K562 (cell line): Measurements from ENCODE around the gene PLK1. TPM values are rescaled to one million over a fixed set of nuclear protein-coding genes. Genes with fewer than 3 reads are reported as not detected.
"Not testable (repeated sequence)": the region's sequence is repeated elsewhere in the genome, so short reads cannot be mapped to it uniquely, and the experiment has no call there.

ENCODE experiments used
- ATAC-seq: fragments of 200-7000 bp; cut with Tn5 transposase; 3 replicates; pipeline ENCODE4 v1.9.1; 2020; ENCODE audit warnings: moderate library complexity
- BruUV-seq: library from RNA; stranded (reverse); fragments of 400-500 nt; replicated peaks from 2 replicates; lab custom pipeline; 2021; lab: Mats Ljungman, UMichigan
- CTCF ChIA-PET: fragments of 300-600 bp; formaldehyde crosslinking; extraction: SDS; loops from one replicate; lab custom pipeline; 2021; ENCODE audit warnings: low intra/inter-chr PET ratio; lab: Yijun Ruan, JAX
- POLR2A ChIA-PET: fragments of 300-600, 350-650 bp; sonication (Branson Sonifier 250); formaldehyde crosslinking; extraction: SDS; loops from one replicate; lab custom pipeline; 2021; ENCODE audit warnings: antibody characterized with exemption, inconsistent platforms; lab: Yijun Ruan, JAX
- DNase-seq, 4 experiments: peaks; one replicate each; pipeline versions ENCODE4 v3.0.0 to v3.0.0-alpha.2; 2011 to 2018; ENCODE audit warnings: low spot score in 3 of 4, mixed read lengths in 3 of 4; ENCODE audit errors: extremely low read depth in 1 of 4
- FAIRE-seq: peaks from 2 replicates; lab custom pipeline; 2011; peaks lifted over from hg19 to GRCh38; lab: Jason Lieb, UNC
- H2AFZ ChIP-seq: 2 replicates; pipeline ENCODE4 v1.6.0; 2011; ENCODE audit warnings: low read depth, low read length, control low read depth, inconsistent platforms
- H3K27ac ChIP-seq: fragments of 200-600 bp; 3 replicates; pipeline ENCODE4 v1.8.0; 2011; ENCODE audit warnings: low read depth, mild to moderate bottlenecking, control low read depth, inconsistent platforms, low read length, moderate library complexity, mixed read lengths; ENCODE audit errors: extremely low read depth
- H3K27me3 ChIP-seq, 2 experiments: fragments of 300-600 bp in 1 of 2; 2 replicates in 1 of 2; 3 replicates in 1 of 2; pipeline versions ENCODE4 v1.6.0 to v1.8.0; 2011; ENCODE audit warnings: inconsistent platforms in 2 of 2, low read length in 2 of 2, mild to moderate bottlenecking in 1 of 2, mixed read lengths in 1 of 2, moderate library complexity in 1 of 2; ENCODE audit not compliant: control insufficient read depth in 2 of 2, insufficient read depth in 2 of 2
- H3K36me3 ChIP-seq: fragments of 300-600 bp; 3 replicates; pipeline ENCODE4 v1.8.0; 2011; ENCODE audit warnings: mild to moderate bottlenecking, low read length, inconsistent platforms; ENCODE audit not compliant: control insufficient read depth, insufficient read depth
- H3K4me1 ChIP-seq, 2 experiments: fragments of 200-600 bp in 1 of 2; replicated peaks in 1 of 2; 2 replicates in 1 of 2; 3 replicates in 1 of 2; pipeline versions ENCODE4 v1.5.1 to v1.8.0; 2011; ENCODE audit warnings: inconsistent platforms in 2 of 2, low read length in 2 of 2, mild to moderate bottlenecking in 1 of 2, mixed read lengths in 1 of 2, moderate library complexity in 1 of 2; ENCODE audit not compliant: control insufficient read depth in 2 of 2, insufficient read depth in 2 of 2
- H3K4me2 ChIP-seq: 2 replicates; pipeline ENCODE4 v1.6.1; 2011; ENCODE audit warnings: low read length, control low read depth, inconsistent platforms, mixed read lengths; ENCODE audit not compliant: insufficient read depth
- H3K4me3 ChIP-seq: fragments of 200-600 bp; sonication (generic), shearing (Covaris generic); 2 replicates; pipeline ENCODE4 v1.5.1; 2016; ENCODE audit warnings: control low read depth, inconsistent platforms
- H3K79me2 ChIP-seq: fragments of 200-600 bp; 3 replicates; pipeline ENCODE4 v1.8.0; 2011; ENCODE audit warnings: low read length, inconsistent platforms; ENCODE audit not compliant: control insufficient read depth, insufficient read depth
- H3K9ac ChIP-seq, 2 experiments: 2 replicates each; pipeline versions ENCODE4 v1.6.0 to v1.6.1; 2011; ENCODE audit warnings: low read depth in 2 of 2, low read length in 2 of 2, control low read depth in 1 of 2, inconsistent platforms in 1 of 2, mild to moderate bottlenecking in 1 of 2, mixed read lengths in 1 of 2; ENCODE audit not compliant: insufficient read depth in 1 of 2
- H3K9me1 ChIP-seq: one replicate; pipeline ENCODE4 v1.6.0; 2011; ENCODE audit warnings: inconsistent platforms, mild to moderate bottlenecking, low read length, moderate library complexity; ENCODE audit not compliant: control insufficient read depth, insufficient read depth
- H3K9me3 ChIP-seq: replicated peaks from 2 replicates; pipeline ENCODE4 v1.5.1; 2011; ENCODE audit warnings: low read depth, low read length, inconsistent platforms; ENCODE audit not compliant: control insufficient read depth, insufficient read depth
- H4K20me1 ChIP-seq: replicated peaks from 2 replicates; pipeline ENCODE4 v1.6.1; 2011; ENCODE audit warnings: low read length, inconsistent platforms, mixed read lengths; ENCODE audit not compliant: control insufficient read depth, insufficient read depth
- DACH1 ChIP-seq: fragments of 450-650 bp; IDR thresholded peaks from 2 replicates; pipeline ENCODE4 v1.6.1; 2018; ENCODE audit not compliant: partially characterized antibody
- DDX20 ChIP-seq: fragments of 450-650 bp; IDR thresholded peaks from 2 replicates; pipeline ENCODE4 v1.6.1; 2016; ENCODE audit warnings: missing genetic modification characterization, low read depth, mild to moderate bottlenecking, missing compliant biosample characterization, moderate library complexity
- FOS ChIP-seq: IDR thresholded peaks from 3 replicates; pipeline ENCODE4 v1.6.1; 2011; ENCODE audit not compliant: insufficient read length; ENCODE audit errors: extremely low read depth
- HEY1 ChIP-seq: fragments of 250-450 bp; sonication (Bioruptor Pico); IDR thresholded peaks from 2 replicates; pipeline ENCODE4 v1.5.0; 2020; ENCODE audit warnings: mild to moderate bottlenecking, moderate library complexity, borderline replicate concordance
- JUNB ChIP-seq: fragments of 450-650 bp; formaldehyde crosslinking; conservative IDR thresholded peaks from 2 replicates; pipeline ENCODE4 v1.4.0; 2020; ENCODE audit warnings: mild to moderate bottlenecking
- MAFF ChIP-seq: IDR thresholded peaks from 2 replicates; pipeline ENCODE4 v1.6.1; 2012; ENCODE audit warnings: low read length, improper control_type of control experiment
- MED1 ChIP-seq: sonication (generic); formaldehyde crosslinking; IDR thresholded peaks from 2 replicates; pipeline ENCODE4 v1.8.1; 2023; ENCODE audit warnings: missing genetic modification reagents, borderline replicate concordance
- NELFE ChIP-seq: IDR thresholded peaks from 2 replicates; pipeline ENCODE4 v1.6.1; 2011; ENCODE audit warnings: mild to moderate bottlenecking; ENCODE audit not compliant: insufficient read depth, insufficient read length
- PCBP1 ChIP-seq: fragments of 200-400 bp; formaldehyde crosslinking; IDR thresholded peaks from 2 replicates; pipeline ENCODE4 v1.6.1; 2018; ENCODE audit warnings: mild to moderate bottlenecking, low read depth, low read length; ENCODE audit not compliant: poor library complexity, severe bottlenecking
- PCBP2 ChIP-seq: fragments of 200-400 bp; formaldehyde crosslinking; IDR thresholded peaks from 2 replicates; pipeline ENCODE4 v1.6.1; 2018; ENCODE audit warnings: low read length, low read depth, mild to moderate bottlenecking, moderate library complexity; ENCODE audit not compliant: poor library complexity, severe bottlenecking
- POLR2AphosphoS2 ChIP-seq: IDR thresholded peaks from 2 replicates; pipeline ENCODE4 v1.6.1; 2012; ENCODE audit warnings: low read length, improper control_type of control experiment
- ZNF124 ChIP-seq: sonication (generic); formaldehyde crosslinking; IDR thresholded peaks from 2 replicates; pipeline ENCODE4 v1.8.1; 2022; ENCODE audit warnings: missing genetic modification reagents
- WGBS: fragments of 100-300 bp; shearing (Covaris generic); methylation state at CpG from one replicate; pipeline ENCODE4 v1.1.6; 2016; ENCODE audit warnings: low coverage, mixed read lengths; ENCODE audit not compliant: insufficient coverage; ENCODE audit errors: missing lambda C conversion rate; 5-methylcytosine and 5-hydroxymethylcytosine counted together
- in situ Hi-C: fragments of 300-500 bp; cut with MboI; formaldehyde crosslinking; loops from 4 replicates; pipeline ENCODE4 v1.15.0; 2018; ENCODE audit warnings: inconsistent platforms, mixed read lengths
- intact Hi-C: fragments of 100-400 bp; cut with micrococcal nuclease; formaldehyde crosslinking; loops from 2 replicates; pipeline ENCODE4 v1.14.2; 2022
- polyA plus RNA-seq, 8 experiments: library from polyadenylated mRNA; depleted of rRNA in 4 of 8; stranded (reverse) in 5 of 8; unstranded in 3 of 8; fragments of >200 nt; fragmentation: Nextera tagmentation in 2 of 8; fragmentation: Illumina TruSeq in 1 of 8; extraction: Ambion mirVana in 2 of 8; extraction: Trizol in 1 of 8; gene quantifications; 2 replicates each; pipeline versions ENCODE4 v1.2.1 to v1.2.3, GENCODE V29; 2011 to 2014; ENCODE audit warnings: inconsistent platforms in 1 of 8, missing spikeins in 1 of 8
- total RNA-seq, 7 experiments: library from RNA; depleted of rRNA in 6 of 7; stranded (reverse); fragments of >200 nt in 6 of 7; fragmentation: Illumina TruSeq in 2 of 7; extraction: Trizol in 2 of 7; gene quantifications; 2 replicates each; pipeline versions ENCODE4 v1.2.1 to v1.2.3, GENCODE V29; 2011 to 2021; ENCODE audit warnings: low replicate concordance in 1 of 7
- TF ChIP-seq, protein P1 (sequence below): fragments of 200-400 bp; formaldehyde crosslinking; IDR thresholded peaks from 2 replicates; pipeline ENCODE4 v1.6.1; 2017; ENCODE audit warnings: mild to moderate bottlenecking, low read depth, low read length, moderate library complexity

PLK1 gene
- total and polyA plus RNA-seq, 9 of the 15 experiments (the other 6 are each of a cell fraction or from before 2014, with no cell fraction given) = 13.6 to 212 (median 45.5) TPM

DNA sequence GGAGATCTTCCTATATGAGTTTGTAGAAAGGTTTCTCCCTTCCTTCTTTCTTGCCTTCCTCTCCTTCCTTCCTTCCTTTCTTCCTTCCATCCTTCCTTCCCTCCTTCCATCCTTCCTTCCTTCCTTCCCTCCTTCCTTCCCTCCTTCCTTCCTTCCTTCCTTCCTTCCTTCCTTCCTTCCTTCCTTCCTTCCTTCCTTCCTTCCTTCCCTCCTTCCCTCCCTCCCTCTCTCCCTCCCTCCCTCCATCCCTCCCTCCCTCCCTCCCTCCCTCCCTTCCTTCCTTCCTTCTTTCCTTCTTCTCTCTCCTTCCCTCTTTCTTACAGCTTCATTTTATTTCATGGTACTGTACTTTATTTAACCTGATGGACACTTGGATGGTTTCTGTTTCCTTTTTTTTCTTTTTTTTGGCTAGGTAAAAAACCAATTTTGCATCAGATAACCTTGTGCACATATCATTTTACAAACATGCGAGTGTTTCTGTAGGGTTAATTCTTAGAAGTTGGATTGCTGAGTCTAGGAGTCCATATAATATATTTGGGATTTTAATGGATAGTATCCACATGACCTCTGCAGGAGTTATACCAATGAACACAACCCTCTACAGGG is 58.8 kb downstream of the PLK1 start:
- H3K4me3 ChIP-seq, ATAC-seq, H3K4me1 ChIP-seq, POLR2A ChIA-PET, H3K27me3 ChIP-seq, H3K9me3 ChIP-seq, H3K27ac ChIP-seq, H3K79me2 ChIP-seq, H3K9me1 ChIP-seq, FAIRE-seq, DNase-seq, H3K36me3 ChIP-seq, H4K20me1 ChIP-seq, H3K4me2 ChIP-seq, H3K9ac ChIP-seq, BruUV-seq, H2AFZ ChIP-seq: not testable (repeated sequence)
- CTCF ChIA-PET = interaction anchor here (1.0 kb wide), 1 partner anchor 99 kb away, joined by 3 read pairs; no protein-coding TSS in a partner anchor
- peak; percentile 75 for TF ChIP-seq PCBP2
- TF ChIP-seq PCBP1 = peak; percentile 44
- WGBS = 24% methylated on average over 1 of the region's 1 CpG
- in situ Hi-C loops = loop anchor here (10.0 kb wide), 3 partner anchors 297 to 767 kb away; partner anchors contain the start of gene CACNG3
- intact Hi-C loops = loop anchor here (10.0 kb wide), 3 partner anchors 277 to 767 kb away; partner anchors contain the start of gene CACNG3

DNA sequence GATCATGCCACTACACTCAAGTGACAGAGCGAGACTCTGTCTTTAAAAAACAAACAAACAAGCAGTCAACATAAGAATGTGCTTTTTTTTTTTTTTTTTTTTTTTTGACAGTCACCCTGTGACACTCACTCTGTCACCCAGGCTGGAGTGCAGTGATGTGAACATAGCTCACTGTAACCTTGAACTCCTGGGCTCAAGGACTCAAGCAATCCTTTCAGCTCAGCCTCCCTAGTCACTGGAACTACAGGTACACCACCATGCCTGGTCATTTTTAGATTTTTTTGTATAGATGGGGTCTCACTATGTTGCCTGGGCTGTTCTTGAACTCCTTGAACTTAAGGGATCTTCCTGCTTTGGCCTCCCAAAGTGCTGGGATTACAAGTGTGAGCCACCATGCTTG is 60.8 kb downstream of the PLK1 start:
- FAIRE-seq (no peak), DNase-seq (no peak), ATAC-seq (no peak)
- no peaks in the 10 kb centered on the region for H4K20me1 ChIP-seq
- peaks cover 0 to 3% of the 10 kb centered on the region in 2 experiments; a peak in 1 of 5 replicates for H3K4me1 ChIP-seq
- H3K4me2 ChIP-seq = no peak overlapping the region
- WGBS = 29% methylated on average over 1 of the region's 1 CpG
- in situ Hi-C loops (loop anchor here (10.0 kb wide), 3 partner anchors 295 to 765 kb away; partner anchors contain the start of gene CACNG3), intact Hi-C loops (loop anchor here (10.0 kb wide), 3 partner anchors 275 to 765 kb away; partner anchors contain the start of gene CACNG3)
- H3K9ac ChIP-seq = no peak overlapping the region
- no peak overlapping the region for H3K27ac ChIP-seq
- no peaks in the 10 kb centered on the region for H3K9me3 ChIP-seq
- peaks cover 0 to 7% of the 10 kb centered on the region in 2 experiments; a peak in 2 of 5 replicates for H3K27me3 ChIP-seq
- ChIA-PET CTCF (no interaction called here), POLR2A (interaction anchor here (0.7 kb wide), 1 partner anchor 49 kb away, joined by 3 read pairs; no protein-coding TSS in a partner anchor)
- H3K4me3 ChIP-seq = no peak overlapping the region
- H3K9me1 ChIP-seq = no peaks in the 10 kb centered on the region
- no TSS peak for BruUV-seq
- no peak overlapping the region for H2AFZ ChIP-seq
- no peaks in the 10 kb centered on the region for H3K79me2 ChIP-seq
- H3K36me3 ChIP-seq = no peaks in the 10 kb centered on the region
- no peak for TF ChIP-seq HEY1 (CRISPR knock-in tag)
- TF ChIP-seq DACH1 = no peak
- no peak for TF ChIP-seq DDX20 (tag)
- TF ChIP-seq ZNF124 (CRISPR knock-in tag) = no peak
- TF ChIP-seq FOS = no peak
- no peak for TF ChIP-seq MED1 (CRISPR knock-in tag)
- TF ChIP-seq JUNB = no peak
- no peak for TF ChIP-seq NELFE
- TF ChIP-seq MAFF = no peak
- TF ChIP-seq POLR2AphosphoS2 = no peak
- TF ChIP-seq, protein P1, sequence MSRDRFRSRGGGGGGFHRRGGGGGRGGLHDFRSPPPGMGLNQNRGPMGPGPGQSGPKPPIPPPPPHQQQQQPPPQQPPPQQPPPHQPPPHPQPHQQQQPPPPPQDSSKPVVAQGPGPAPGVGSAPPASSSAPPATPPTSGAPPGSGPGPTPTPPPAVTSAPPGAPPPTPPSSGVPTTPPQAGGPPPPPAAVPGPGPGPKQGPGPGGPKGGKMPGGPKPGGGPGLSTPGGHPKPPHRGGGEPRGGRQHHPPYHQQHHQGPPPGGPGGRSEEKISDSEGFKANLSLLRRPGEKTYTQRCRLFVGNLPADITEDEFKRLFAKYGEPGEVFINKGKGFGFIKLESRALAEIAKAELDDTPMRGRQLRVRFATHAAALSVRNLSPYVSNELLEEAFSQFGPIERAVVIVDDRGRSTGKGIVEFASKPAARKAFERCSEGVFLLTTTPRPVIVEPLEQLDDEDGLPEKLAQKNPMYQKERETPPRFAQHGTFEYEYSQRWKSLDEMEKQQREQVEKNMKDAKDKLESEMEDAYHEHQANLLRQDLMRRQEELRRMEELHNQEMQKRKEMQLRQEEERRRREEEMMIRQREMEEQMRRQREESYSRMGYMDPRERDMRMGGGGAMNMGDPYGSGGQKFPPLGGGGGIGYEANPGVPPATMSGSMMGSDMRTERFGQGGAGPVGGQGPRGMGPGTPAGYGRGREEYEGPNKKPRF = no peak
